Fibroblast of skin of left biceps (primary cell): ENCODE results near the gene PHF2.
A peak's percentile ranks its signal among the peaks of the same experiment; 100 is the strongest.

Experiments used
- DNase-seq, 2 experiments: peaks; one replicate each; pipeline ENCODE4 v3.0.0-alpha.2; 2013; ENCODE audit warnings: low read depth in 2 of 2

PHF2 gene

DNA sequence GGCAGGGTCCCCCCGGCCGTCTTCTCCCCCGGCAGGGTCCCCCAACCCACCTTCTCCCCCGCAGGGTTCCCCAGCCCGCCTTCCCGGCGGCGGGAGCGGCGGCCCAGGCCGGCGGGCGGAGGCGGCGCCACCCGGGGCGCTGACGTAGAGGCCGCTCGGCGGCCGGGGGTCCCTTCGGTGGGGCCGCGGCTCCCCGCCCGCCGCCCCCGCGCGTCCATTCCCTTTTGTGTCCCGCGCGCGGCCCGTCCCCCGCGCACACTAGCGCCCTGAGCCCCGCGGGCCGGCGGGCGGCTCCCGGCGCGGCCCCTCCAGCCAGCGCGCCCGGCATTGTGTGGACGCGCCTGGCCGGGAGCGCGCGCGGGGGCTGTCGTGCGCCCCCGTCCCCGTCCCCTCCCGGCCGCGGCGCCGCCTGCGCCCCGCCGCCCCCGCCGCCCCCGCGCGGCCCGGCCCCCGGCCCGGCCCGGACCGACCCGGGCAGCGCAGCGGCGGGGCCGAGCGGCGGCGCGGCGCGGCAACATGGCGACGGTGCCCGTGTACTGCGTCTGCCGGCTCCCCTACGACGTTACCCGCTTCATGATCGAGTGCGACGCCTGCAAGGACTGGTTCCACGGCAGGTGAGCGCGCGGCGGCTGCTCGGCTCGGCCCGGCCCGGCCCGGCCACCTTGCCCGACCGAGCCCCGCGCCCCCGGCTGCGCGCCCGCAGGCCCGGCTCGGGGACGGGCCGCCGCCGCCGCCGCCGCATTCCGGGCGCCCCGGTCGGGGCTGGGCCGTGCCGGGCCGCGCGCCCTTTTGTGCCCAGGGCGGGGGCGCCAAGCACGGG lies at the start of gene PHF2:
TSS of gene PHF2 (plus strand) at position 327 of the 820 bp plus-strand sequence. CDS start at position 517, 190 bp downstream.
- DNase-seq = no peak

DNA sequence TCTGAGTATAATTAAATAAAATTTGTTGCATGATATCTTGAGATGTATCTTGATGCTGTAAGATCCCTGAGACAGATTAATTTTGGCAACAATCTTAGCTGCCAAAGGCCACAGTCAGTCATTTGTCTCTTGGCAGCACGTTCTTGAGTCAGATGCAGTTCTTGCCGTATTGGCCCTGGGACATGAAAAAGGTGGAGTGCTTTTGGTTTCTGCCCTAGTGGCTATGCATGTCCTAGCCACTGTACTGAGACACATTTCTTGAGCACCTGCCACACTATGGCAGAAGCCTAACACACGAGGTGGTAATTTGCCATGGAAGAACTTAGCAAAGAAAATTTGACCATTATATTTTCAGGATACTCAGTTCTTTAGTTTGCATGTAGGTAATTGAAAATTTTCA lies 45.0 kb upstream of the PHF2 start:
- DNase-seq = no peak

DNA sequence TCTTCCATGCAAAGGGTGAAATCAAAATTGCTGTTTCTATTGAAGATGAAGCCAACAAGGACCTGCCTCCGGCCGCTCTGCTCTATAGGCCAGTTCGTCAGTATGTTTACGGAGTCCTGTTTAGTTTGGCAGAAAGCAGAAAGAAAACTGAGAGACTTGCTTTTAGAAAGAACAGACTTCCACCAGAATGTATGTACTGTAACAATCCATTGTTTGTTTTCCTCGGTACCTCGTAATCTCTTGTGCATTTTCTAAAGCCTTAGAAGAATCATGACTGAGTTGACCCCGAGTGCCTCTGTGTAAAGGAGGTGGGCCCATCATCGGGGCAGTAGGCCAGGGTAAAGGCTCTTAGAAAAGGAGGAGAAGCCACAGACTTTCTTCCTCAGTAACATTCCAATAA lies 44.2 kb upstream of the PHF2 start:
- DNase-seq = no peak

DNA sequence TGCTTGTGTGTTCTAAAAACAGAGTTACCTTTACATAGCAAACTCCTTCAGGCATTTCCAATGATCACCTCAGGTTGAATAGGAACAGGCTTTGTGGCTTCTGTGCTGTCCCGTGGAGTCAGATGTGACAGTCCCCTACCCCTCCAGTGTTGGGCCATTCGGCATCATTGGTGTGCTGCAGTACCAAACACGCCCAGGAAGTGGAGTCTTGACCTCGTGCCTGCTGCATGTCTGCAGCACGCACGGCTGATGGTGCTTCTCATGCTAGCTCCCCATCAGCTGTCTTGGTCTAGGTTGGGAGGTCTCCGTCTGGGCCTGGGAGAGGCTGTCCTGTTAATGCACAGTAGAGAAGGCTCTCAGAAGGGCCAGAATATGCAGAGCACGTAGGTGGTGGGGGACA lies 42.5 kb upstream of the PHF2 start:
- no peak for DNase-seq

DNA sequence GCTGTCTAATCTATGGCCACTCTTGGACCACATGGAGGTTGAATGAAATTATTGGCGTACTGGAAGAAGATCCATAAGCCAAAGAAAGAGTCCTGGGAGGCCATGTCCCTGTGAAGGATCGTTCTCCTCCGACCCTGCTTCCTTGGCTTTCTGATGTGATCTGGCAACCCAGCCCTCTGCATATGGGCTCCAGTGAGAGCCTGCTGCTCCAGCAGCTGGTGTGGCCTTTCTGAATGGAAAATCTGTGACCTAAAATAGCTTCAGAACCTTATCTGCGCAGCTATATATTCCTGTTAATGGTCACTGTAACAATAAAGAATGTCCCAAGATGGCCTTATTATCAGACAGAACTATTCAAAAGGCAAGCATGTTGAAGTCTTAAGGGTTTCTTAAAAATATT lies 40.2 kb upstream of the PHF2 start:
- no peak for DNase-seq

DNA sequence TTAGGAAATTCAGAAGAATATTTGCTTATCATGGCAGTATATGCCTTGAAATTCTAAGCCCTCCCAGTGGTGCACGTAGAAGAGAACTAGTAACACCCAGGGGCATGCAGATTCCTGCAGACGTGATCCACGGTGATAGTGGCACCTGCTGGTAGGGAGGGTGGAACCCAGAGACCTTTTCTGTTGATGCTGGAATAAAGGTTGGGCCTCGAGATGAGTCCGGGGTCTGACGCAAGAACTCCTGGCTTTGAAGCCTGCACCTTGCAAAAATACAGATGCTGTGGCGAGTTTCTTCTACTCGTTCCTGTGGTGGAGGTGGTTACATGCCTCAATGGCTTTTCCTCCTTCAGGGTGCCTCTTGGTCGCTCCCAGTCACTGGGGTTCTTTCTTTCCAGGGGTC lies 39.5 kb upstream of the PHF2 start:
- no peak for DNase-seq

DNA sequence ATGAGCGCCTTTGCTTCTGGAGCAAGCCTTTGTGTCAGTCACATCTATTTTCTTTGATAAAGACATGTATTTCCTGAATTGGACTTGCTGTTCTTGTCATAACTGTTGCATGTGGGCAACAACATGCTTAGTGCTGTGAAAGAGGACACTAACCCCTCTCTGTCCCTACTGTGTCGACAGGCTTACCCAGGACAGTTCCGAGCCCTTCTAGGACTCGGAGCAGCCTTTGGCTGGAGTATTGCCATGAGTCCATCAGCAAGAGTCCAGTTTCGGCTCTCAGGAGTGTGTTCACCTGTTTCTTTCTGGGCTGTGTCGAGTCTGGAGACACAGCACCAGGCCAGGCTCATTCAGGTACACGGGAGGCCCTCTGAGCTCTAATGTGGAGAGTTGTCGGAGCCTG lies 36.1 kb upstream of the PHF2 start:
- no peak for DNase-seq

DNA sequence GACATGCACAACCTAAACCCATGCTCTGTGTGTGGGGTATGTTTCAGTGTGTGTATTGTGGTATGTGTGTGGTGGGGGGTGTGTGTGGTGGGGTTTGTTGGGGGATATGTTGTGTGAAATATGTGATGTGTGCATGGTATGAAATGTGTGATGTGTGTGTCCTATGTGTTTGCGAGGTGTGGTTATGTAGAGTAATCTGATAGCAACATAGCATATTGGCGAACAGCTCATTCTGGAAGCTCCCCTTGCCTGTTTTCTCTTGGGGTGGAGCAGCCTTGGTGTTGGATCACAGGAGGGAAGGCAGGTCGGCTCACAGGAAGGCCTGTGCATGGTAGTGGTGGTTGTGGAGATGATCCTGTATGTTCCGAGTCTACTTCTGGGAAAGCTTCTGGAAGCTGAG lies 35.4 kb upstream of the PHF2 start:
- DNase-seq = no peak

DNA sequence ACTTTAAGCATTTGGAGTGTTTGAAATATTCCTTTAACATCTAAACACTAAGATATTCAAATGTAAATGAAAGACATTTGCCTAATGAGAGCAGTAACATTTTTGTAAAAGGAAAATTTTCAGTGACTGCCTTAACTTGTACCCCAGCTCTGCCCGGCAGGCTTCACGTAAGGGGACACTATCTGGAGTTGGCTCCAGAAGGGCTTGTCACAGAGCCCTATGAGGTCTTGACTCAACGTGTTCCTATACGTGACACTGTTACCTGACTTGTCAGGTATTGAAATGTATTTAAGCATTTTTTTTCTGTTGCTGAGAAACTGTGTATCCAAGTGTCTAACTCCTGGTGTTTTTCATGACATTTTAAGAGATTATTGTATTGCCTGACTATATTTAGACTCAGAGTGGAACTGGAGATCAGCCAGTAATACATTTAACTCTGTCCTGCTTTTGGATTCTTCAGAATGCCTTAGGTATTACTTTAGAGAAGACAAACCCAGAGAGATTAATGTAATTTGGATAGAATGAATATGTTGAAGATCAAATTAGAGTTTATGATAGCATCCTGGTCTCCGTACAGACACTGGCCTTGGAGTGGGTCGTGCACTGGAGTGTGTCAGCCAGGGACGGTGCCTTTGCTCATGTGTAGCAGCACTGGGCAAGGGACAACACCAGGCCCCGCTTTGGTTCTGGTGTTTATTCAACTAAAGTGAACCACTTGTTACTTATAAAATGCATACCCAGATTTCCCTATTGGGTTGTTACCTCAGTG lies 34.6 kb upstream of the PHF2 start:
- no peak for DNase-seq

DNA sequence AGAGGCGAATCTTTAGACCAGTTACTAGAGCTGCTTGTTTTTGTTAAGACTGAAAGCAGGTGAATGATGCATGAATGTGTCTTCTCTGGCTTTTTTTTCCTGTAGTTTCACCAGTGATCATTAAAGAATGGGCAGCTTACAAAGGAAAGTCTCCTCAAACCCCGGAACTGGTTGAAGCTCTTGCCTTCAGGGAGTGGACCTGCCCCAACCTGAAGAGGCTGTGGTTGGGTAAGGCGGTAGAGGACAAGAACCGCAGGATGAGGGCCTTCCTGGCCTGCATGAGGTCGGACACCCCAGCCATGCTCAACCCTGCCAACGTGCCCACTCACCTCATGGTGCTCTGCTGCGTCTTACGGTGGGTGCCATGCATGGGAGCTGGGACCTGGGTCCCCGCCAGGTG lies 33.3 kb upstream of the PHF2 start:
- DNase-seq = no peak

DNA sequence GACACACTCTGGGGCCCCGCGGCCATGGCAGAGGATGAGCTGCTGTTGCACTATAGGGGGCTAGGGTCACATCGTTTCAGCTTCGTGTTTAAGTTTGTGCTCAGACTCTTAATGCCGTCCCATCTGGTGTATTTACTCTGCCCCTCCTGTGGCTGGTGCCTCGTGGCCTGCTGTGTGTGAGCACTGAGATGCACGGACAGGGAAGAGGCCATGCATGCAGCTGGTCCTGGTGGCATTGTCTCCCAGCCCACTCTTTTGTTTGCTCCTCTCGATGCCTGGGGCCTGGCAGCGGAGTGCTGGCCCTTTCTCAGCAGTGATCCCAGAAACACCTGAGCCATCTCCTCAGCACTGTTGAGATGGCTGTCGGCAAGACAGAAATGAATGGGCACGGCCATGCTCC lies 30.0 kb upstream of the PHF2 start:
- no peak for DNase-seq

DNA sequence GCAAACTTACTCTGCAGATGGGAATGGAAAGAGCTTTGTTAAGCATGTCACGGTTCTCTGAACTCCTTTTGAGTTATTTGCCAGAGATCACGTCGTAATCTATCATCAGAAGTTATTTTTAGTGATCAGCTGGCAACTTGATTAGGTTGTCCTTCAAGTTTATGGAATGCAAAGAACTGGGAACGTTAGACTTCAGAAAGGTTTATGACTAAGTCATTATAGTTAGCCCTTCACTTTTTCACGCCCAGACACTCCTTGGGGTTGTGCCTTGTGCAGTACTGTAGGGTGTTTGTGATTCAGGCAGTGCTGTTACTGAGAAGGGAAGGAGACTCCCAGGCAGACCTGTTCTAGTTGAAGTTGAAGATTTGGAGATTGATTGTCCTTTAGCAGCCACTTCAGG lies 26.8 kb upstream of the PHF2 start:
- no peak for DNase-seq

DNA sequence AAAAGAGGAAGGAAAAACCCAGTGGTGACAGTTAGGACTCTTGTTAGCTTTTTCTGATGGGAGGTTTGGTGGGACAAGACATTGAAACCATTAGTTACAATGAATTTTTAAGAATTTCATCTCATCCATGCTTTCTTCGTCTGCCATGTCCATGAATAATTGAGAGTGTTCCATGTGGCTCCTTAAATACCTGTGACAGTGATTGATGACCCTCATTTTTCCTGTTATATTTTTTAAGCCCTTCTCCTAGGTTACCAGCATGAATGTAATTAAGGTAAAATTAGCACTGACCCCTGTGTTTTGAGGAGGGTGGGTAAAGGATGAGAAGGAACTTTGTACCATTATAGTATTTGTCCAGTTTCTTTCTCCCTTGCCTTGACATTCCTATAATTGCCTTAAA lies 23.5 kb upstream of the PHF2 start:
- DNase-seq = no peak

DNA sequence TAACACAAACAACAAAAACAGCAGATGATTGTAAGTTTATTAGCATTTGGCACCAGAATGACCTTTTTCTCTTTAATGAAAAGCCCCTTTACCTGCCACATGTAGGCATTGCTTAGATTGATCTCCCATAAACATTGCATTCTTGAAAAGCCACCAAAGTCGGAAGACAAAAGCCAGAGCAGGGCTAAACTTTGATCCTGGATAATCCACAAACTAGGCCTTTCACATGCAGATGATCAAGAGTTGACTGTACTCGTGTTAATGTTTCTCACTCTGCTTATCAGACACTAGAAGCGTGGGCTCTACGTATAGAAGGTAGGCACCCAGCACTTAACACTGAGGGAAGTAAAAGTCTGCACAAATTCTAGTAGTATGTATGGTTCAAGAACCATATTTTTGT lies 21.0 kb upstream of the PHF2 start:
- no peak for DNase-seq

DNA sequence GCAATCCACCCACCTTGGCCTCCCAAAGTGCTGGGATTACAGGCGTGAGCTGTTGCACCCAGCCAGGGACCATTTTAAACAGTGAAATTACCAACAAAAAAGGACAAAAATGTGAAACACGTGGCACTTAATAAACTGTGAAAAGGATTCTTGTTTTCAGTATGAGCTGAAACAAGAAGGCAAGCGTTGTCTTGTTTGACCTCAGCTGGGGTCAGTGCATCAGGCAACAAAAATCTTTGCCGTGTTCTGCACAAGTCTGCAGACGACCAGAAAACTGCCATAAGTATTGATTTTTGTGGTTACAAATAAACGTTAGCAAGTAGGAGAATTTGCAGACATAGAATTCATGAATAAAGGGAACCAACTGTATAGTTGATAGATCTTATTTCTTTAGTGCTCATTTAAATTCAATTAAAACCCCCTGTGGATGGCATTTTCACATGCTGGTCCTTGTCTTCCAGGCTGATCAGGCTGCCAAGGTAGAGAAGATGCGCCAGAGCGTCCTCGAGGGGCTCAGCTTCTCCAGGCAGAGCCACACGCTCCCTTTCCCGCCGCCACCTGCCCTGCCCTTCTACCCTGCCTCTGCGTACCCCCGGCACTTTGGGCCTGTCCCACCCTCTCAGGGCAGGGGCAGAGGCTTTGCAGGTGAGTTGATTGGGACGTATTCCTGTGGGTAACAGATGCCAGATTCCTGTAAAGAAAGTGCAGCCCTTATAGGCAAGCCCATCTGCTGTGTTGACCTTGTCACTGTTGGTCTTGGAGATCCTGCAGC lies 18.8 kb upstream of the PHF2 start:
- no peak for DNase-seq

DNA sequence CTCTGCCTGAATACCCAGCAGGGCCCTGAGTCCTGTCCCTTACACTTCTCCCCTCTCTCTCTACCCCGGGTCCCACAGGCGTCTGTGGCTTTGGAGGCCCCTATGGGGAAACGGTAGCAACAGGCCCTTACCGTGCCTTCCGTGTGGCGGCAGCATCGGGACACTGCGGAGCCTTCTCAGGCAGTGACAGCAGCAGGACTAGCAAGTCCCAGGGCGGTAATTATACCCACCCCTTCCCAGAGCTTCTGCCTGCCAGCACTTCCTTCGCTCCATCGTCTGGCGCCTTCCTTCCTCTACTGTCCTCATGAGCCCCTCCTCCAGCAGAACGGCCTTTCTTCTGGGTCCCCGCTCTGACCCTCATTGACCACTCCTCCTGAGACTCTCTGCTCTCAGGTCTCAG lies 17.9 kb upstream of the PHF2 start:
- no peak for DNase-seq

DNA sequence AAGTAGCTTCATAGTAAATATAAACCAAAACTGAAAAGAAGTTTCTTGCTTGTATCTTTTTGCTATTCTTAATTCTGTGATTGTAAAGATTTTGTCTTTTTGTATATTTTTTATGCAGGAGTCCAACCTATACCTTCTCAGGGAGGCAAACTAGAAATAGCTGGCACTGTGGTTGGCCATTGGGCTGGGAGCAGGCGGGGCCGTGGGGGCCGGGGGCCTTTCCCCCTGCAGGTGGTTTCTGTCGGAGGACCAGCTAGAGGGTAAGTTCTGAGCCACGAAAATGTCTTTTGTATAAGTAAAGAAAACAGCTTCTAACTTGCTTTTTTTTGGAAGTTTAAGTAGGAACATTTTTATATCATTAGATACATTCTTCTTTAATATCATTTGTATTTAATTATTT lies 15.4 kb upstream of the PHF2 start:
- no peak for DNase-seq

DNA sequence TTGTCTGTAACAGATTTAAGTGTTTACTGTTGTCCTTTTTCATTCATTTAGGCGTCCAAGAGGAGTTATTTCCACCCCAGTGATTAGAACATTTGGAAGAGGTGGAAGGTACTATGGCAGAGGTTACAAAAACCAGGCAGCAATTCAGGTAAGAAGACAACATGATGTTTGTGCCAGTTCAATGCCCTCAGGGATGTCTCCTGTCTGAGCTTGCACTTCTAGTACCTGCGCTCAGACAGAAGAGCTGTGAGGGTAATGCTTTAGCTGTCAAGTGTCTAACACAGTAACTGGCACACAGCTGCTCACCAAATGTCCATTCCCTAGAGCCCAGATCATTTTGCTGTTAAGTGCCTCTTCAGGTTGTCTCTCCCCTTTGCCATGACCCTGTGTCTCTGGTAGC lies 14.2 kb upstream of the PHF2 start:
- no peak for DNase-seq

DNA sequence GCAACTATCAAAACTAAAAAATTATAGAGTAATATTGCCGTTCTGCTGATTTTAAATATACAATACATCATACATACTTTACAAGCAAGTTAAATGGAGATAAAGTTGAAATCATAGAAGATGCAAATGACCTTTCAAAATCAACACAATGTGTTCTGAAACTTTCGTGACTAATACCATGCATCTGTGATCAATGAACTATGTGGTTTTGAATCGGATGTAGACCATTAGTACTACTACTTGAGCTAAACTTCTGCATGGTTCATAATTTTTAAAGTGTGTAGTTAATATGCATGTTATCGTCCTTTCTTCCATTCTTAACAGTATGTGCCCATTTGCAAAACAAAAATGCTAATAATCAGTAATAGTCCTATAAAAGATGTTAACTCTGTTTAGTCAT lies 11.3 kb upstream of the PHF2 start:
- no peak for DNase-seq

DNA sequence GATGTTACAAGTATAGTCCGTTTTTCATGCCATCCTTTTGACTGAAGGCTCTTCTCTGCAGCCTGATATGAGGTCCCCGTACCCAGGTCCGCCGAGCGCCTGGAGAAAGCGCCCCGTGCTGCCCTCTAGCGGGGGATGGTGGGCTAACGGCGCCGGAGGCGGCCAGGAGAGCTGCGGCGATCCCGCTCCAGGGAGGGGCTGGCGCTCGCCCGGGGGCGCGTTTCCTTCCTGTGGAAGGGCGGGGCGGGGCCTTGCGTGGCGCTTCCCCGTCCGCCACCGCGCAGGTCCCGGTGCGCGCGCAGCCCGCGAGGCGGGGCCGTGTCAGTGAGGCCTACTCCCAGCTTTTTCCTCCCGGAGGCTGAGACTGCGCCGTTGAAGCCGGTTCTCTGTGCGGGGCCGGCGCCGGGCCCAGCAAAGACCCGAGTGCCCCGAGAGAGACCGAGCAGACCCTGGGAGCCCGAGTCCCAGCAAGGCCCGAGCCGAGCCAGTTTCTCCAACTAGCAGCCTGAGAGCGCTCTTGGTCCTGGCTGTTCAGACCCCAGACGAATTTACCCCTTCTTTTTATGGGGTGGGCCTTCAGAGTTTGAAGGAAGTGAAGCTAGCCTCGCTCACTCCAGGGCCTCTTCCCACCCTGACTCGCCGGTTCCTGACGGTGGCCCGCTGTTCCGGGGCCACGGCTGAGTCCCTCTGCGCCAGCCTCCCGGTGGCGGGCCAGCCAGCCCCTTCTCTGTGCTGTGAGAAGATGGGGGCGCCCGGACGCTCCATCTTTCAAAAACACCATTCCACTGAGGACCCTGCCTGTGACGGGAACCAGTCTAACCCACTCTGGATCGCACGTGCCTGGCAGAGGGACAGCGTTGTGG lies 9.7 kb upstream of the PHF2 start:
- DNase-seq = peak; percentile 90 to 91

DNA sequence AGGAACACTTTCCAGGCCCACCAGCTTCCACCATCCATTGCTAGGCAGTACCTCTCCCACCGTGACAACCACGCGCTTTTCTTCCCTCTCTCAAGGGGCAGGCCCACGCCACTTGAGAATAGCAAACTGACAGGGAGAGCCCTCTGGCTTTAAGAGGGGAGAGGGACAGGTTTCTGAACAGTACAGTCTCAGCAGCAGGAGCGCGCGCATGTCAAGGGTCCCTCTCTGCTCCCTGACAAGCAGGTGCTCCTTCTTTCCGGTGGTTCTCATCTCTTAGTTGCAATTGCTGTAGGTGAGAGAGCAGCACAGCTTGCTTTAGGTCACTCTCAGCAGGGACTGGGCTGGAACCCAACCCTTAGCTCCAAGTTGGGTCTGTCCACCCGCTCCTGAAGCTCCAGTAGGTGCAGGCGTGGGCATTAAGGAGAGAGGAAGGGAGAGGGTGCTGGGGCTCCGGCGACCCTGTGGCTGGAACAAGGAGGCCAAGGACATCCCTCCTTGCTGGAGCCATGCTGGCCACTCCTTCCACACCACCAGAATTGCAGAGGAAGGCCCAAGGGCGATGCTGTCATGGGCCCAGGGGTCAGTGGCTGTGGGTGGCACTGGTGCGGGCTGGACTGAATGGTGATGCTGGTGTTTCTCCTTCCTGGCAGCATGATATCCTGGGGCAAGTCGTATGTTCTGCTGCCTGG lies 9.0 kb upstream of the PHF2 start:
- no peak for DNase-seq
